CD4-positive, alpha-beta T cell treated with Interleukin-6 for 4 hours (primary cell): ENCODE results near the gene TMEM170B.
"Not testable (repeated sequence)": the region's sequence is repeated elsewhere in the genome, so short reads cannot be mapped to it uniquely, and the experiment has no call there.

Experiments
- DNase-seq: peaks from one replicate; pipeline ENCODE4 v3.0.0-alpha.2; 2020; ENCODE audit warnings: mixed read lengths

Gene TMEM170B

DNA sequence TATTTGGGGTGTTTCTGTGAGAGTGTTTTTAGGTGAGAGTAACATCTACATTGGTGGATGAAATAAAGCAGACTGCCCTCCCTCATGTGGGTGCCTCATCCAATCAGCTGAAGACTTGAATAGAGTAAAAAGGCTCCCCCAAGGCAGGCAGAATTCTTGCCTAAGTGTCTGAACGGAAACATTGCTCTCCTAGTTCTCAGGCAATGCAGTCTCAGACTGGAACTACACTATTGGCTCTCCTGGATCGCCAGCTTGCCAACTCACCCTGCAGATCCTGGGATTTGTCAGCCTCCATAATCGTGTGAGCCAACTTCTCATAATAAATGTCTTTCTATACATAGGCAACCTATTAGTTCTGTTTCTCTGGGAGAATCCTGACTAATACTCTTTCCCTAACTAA is 5.5 kb upstream of the TMEM170B start:
- no peak for DNase-seq

DNA sequence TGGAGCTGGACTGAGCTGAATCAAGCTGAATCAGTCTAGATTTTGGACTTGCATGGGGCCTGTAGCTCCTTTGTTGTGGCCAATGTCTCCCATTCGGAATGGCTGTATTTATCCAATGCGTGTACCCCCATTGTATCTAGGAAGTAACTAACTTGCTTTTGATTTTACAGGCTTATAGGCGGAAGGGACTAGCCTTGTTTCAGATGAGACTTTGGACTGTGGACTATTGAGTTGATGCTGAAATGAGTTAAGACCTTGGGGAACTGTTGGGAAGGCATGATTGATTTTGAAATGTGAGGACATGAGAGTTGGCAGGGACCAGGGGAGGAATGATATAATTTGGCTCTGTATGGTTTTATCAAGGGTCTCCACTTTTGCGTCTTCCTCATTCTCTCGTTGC is 3.0 kb upstream of the TMEM170B start:
- DNase-seq = no peak

DNA sequence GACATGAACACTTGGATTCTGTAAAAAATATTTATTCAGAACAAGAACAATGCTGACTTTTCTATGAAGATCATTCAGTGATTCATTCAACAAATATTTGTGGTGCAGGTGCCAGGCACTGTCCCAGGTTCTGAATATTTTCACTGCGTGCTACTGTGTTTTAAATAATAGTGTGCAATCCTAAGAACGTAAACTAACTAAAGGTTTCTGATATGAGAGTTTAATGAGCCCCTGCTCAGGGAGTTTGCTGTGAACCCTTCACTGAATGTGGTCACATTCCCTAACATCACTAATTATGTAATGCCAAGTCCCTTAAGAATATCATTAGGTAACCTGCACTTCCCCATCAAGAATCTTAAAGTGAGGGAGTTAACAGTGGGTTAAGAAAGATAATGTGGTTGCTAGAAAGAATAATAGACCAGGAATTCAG is 1.7 kb upstream of the TMEM170B start:
- DNase-seq = no peak

DNA sequence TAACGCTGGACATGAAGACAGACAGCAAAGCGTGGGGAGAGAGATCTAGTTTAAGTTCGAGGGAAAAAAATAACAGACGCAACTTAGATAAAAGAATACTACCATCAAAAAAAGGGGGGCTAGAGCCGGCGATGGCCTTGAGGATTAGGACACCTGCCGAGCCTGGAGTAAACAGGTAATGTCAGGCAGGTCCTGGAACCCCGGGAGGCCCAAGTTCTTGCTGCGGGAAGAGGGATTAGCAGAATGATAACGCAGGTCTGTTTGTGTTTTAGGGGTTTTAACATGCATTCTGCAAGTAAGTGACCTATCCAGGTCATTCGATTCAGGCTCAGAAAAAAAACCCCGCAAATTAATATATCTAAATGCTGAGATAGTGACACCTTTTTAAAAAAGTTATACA is 754 bp upstream of the TMEM170B start:
- DNase-seq = peak; percentile 7

DNA sequence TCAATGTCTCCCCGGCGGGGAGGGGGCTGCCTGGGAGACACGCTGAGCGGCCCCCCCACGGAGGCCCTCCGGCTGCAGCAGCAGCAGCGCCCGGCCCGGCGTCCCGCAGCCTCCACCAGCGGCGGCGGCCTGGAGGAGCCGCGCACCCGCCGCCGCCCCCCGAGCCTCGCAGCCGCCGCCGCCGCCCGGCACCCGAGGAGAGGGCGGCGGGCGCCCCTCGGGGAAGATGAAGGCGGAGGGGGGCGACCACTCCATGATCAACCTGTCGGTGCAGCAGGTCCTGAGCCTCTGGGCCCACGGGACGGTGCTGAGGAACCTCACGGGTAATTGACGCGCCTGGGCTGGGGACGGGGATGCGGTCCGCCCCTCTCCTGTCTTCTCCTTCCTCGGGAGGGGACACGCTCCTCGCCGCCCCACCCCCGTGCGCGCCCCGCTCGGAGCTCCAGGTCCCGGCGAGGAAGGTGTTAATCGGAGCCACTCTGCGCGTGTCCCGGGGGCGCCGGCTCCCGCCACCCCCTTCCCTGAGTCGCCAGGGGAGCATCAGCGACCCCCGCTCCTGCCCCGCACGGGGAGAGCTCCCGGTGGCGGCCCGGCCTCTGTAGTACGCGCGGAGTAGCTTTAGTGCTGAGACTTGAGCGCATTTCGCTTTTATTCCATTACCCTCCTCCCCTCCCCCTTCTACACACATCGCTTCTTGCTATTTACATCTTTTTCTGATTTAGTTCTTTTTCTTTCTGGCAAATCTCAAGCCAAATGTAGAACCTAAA is 686 bp downstream of the TMEM170B start:
- DNase-seq = peak; percentile 33

DNA sequence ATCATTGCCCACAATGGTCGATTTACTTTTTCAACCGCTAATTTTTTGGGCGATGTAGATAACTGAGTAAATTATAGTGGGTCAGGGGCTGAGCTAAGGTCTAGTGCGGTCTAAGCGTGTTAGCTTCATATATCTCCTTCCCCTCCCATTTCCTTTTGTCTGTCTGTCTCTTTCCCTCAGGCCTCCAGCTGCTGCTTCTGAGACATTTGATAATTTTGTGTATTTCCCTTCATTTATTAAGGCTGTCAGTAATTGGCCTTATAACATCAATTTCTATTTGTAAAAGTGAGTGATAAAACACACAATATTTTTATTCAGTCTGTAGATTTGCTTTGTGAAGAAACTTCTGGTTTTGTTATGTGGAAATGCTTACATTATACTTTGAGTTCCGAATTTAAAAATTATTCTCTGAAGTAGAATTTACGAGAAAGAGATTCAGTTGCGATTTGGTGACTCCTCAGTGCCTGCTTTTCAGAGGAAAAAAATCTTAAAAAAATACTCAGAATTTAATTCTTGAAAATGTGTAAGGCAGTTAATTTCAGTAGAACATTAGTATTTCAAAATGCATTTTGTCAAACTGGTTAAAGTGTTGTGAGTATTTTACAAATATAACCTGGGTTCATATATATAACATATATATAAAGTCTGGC is 1.4 kb downstream of the TMEM170B start:
- no peak for DNase-seq

DNA sequence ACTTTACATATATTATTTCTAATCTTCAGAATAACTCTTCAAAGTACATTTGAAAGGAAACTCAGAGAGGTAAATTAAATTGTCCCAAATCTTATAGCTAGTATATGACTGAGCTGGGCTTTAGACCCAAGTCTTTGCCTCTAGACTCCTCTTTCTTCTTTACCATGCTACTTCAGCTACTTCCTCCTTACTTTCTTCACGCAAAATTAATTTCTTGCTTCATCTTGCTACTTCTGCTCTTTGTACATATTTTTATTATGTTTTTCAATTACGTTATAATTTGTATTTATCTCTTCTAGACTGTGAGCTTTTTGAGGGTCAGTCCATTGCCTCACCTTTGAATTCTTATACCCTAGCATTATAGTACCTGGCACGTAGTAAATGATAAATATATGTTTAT is 5.3 kb downstream of the TMEM170B start:
- DNase-seq = no peak

DNA sequence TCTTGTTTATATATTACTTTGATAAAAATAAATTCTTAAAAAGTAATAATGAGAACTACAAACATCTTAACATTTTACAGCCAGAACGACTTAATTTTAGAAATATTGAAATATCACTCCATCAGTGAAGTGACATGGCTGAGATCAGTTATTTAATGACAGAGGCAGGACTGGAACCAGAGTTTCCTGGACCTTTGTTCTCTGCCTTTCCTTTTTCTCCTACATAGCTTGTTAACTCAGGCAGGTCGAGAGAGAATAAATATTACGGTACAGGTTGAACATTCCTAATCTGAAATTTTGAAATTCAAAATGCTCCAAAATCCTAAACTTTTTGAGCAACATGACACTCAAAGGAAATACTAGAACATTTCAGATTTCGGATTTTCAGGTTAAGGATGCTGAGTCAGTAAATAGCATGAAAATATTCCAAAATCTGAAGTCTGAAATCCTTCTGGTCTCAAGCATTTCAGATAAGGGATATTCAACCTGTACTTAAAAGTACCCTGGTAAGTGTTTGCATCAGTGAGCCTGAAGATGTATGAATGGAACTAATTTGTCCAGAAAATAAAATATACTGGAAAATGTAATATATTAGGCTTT is 6.5 kb downstream of the TMEM170B start:
- no peak for DNase-seq

DNA sequence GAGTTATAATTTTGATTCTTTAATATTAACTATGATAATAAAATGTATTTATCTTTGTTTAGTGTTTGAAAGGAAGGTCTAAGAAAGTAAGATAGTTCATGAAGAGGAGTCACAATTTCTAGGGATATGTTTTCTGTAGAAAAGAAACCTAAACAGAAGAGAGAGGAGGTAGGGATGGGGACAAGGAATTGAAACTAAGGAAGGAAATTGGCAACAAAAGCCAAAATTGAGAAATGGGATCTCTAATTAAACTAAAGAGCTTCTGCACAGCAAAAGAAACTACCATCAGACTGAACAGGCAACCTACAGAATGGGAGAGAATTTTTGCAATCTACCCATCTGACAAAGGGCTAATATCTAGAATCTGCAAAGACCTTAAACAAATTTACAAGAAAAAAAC is 10.3 kb downstream of the TMEM170B start:
- not testable (repeated sequence) for DNase-seq

DNA sequence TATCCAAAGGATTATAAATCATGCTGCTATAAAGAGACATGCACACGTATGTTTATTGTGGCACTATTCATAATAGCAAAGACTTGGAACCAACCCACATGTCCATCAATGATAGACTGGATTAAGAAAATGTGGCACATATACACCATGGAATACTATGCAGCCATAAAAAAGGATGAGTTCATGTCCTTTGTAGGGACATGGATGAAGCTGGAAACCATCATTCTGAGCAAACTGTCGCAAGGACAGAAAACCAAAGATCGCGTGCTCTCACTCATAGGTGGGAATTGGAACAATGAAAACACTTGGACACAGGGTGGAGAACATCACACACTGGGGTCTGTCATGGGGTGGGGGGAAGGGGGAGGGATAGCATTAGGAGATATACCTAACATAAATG is 11.0 kb downstream of the TMEM170B start:
- DNase-seq = not testable (repeated sequence)

DNA sequence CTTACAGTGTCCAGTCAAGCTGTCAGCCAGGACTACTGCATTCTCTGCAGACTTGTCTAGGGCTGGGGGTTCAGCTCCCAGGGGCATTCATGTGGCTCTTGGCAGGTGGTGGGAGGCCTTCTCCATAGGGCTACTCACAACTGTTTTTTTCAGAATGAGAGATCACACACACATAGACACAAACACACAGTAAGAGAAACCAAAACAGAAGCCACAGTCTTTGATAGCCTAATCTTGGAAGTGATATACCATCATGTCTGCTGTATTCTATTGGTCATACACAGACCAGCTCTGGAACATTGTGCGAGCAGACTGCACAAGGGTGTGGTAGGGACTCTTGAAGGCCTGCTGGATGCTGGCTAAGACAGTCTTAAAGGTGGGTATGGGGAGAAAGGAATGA is 13.5 kb downstream of the TMEM170B start:
- no peak for DNase-seq

DNA sequence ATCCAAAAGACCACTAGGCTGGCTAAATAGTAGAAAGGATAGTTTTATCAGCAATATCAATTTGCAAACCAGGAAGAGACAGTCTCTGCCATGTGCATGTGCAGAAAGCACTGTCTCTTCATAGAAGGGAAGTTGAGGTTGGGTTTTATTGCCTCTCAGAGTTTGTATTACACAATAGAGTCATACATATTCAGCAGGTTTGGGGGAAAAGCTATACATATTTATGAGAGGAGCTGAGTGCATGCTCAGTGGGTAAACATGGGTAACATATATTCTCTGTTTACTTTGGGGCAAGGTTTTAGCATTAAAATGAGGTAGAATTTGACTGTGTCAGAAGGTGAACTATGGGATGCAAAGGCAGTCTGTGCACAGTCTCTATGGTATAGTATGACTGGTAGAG is 14.9 kb downstream of the TMEM170B start:
- no peak for DNase-seq

DNA sequence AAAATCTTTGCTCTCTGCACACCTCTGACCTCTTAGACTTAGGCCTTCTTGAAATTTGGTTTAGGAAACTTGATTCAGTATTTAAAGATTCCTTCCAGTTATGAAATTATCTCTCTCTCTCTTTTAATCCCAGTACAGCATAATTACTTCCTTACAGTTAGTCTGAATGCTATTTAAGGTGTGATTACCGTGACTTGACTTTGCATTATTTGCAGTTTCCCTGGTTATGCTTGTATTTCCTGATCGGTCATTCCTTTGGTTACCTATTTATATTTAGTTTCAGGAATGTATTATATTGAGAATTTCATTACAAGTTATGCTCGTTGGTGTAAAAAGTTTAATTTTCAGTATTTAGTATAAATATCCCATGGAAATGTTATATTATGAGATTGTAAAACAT is 16.3 kb downstream of the TMEM170B start:
- no peak for DNase-seq

DNA sequence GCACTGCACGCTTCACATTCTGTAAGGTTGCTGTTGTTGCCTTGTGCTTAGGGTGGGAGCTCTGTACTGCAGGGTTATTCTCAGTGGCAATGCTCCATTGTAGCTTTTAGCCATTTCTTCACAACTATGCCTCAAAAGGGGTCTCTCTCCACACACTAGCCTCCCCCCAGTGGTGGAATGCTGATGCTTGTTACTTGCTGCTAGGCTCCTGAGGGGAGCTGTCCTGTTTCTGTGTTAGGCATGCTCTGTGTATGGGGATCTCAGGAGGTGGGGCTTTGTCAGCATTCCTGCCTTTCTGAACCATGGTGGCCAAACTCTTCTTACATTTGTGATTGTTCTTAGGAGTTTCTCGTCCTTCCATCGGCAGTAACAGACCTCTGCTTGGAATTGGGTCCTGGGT is 18.8 kb downstream of the TMEM170B start:
- no peak for DNase-seq

DNA sequence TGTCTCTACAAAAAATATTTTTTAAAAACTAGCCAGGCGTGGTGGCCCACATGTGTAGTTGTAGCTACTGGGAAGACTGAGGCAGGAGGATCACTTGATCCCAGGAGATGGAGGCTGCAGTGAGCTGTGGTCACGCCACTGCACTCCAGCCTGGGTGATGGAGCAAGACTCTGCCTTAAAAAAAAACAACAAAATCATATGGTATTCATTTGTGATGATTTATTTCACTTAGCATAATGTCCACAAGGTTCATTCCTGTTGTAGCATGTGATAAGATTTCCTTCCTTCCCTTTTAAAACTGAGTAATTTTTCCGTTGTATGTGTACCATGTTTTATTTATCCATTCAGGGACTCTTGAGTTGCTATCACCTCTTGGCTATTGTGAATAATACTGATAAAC is 26.2 kb downstream of the TMEM170B start:
- DNase-seq = no peak

DNA sequence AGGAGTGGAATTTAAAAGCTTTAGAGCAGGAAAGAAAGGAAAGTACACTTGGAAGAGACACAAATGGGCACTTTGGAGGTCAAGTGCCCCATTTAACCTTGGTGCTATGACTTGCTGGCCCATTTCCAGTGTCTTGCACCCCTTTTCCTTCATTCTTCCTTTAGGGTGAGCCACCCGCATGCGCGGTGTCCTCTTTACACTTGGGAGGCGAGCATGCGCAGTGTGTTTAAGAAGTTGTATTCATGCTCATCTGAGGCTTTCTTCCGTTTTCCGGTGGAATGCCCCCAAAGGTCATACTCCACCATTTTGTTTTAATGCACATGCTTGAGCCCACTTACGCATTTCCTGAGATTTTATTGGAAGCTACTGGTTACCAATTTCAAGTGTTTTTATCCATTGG is 29.1 kb downstream of the TMEM170B start:
- no peak for DNase-seq

DNA sequence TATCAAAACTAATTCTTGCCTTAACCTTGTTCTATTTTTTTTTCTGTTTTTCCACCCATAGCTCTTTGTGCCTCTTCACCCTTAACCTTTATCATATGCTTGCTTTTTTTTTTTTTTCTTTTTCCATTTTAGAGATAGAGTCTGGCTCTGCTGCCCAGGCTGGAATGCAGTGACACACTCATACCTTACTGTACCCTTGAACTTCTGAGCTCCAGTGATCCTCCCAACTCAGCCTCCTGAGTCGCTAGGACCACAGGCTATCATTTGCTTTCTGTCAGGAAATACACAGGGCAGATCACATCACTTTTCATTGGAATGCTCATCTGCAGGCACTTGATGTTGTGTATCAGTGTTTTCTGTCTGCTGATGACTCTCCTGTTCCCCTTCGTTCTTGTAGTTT is 33.5 kb downstream of the TMEM170B start:
- no peak for DNase-seq

DNA sequence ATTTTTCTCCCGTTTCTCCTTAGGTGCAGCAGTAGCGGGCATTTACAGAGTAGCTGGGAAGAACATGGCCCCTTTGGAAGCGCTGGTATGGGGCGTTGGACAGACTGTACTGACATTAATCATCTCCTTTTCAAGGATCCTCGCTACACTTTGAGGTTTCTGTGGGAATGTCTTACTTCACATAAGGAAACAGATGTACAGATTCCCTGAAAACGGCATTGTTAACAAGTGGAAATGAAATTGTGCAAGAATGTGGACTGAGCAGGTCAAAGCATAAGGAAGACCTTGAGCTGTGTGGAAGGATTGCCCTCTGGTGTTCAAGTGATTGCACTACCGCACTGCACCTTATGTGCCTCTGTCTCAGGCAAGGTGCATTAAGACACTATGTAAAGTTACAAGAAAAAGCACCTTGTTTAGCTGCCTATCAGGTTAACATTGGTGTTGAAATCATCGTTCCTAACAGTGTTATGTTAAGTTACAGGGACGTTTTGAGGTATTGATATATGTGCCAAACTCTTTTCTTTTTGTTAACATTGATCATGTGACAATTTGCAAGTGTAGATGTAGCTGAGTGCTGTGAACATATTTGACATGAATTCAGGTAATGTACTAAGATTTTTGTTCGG is 38.0 kb downstream of the TMEM170B start:
- peak; percentile 57 for DNase-seq

DNA sequence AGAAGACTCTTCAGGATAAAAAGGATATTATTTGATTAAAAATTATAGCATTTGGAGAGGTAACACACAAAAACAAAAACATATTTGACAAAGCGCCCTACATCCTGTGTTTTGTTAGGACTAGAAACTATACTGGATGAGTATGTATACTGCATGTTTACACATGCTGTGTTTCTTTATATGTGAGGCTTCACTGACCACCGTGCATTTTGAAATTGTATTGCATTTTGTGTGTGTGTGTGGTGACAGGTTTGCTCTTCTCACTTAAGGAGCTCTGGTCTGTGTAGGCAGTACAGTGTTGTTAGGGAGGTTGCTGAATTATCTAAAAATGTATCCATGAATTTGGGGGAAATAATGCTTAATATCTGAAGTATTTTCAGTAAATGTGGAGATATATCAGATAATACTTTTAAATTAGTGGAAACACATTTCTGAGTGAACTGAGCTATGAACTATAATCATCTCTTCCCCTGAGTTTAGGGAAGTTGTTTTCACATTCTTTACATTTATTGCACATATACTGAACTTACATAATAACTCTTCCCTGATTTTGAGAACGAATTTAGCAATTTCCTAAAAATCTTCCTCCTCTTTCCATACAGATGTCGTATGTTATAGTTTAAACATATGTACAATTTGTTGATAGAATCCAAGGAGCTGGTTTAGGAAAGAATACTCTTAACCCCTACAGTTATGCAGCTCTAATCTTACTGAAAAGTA is 43.3 kb downstream of the TMEM170B start:
- DNase-seq = no peak

DNA sequence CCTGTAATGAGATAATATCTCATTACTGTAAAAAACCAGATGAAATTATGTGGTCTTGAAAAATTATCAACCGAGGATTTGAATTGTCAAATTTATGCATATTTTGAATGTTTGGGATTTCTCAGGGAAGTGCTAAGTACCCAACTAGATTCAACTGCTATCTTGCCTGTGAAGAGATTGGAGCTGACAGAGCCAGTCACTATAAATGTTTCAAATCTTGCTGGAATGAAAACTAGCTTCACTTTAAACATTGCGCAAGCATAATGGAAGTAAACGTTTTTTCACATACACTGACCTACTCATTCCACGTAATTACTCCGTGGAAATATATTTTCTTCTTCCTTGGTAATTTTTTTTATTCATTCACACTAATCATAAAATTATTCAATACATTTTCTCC is 46.7 kb downstream of the TMEM170B start:
- DNase-seq = no peak

DNA sequence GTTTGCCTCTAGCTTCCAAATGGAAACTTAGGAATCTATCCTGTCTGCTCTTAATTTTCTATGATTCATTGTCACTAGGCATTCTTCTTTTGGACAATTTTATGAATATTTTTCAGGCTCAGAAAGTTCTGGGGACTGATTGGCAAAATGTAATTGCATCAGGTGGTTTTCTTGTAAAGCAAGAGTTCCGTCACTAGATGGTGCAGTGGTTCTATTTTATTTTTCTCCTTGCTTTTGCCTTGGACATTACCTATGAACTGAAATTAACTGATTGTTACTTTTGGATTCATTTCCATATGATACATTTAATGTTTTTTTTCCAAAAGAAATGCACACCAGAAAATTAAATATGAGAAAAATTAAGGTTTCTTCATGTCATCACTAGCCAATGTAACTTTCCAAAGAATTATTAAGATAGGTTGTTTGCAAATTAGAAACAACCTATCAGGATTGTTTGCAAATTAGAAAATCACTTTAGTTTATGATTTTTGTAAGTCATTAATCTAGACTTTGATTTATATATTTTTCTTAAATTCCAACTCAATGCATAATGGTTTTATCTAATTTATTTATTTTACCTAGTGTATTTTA is 48.0 kb downstream of the TMEM170B start:
- no peak for DNase-seq

DNA sequence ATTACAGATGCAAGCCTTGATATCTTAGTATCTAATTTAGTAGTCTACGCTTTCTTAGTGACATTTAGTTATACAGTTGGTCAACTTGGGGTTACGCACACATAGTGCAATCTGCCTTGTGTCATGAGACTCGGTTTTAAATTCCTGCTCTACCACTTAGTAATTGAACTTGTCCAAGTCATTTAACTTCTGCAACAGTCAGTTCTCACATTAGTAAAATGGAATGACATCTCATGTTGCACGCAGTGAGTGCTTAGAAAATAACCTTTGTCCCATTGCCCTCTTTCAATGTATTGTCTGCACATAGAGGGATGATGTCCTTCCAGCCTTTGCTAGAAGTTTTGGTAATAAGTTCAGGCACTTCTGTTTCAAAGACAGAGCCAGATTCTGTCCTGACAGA is 48.6 kb downstream of the TMEM170B start:
- no peak for DNase-seq

DNA sequence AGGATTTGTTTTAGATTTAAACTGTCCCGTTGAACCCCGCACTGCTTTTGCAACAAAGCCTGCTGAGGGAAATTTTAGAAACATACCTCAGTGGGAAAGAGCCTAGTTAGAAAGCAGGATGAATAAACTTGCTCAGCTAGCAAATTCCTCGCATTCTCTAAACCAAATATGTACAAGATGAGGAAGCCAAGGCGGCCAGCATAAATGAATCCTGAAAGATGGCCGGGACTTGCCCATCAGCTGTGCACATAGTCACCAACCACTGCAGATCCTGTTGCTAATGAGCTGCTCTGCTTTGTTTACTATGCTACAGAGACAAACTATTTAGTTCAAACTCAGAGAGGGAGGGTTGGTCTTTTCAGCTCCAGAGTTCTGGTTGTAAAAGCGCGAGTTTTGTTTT is 49.0 kb downstream of the TMEM170B start:
- no peak for DNase-seq
